GM12878 (cell line): ENCODE results near the gene CC2D1A. TPM values are rescaled to one million over a fixed set of nuclear protein-coding genes. Genes with fewer than 3 reads are reported as not detected.

Experiments
- CUX1 ChIP-seq: IDR thresholded peaks from 2 replicates; pipeline ENCODE4 v1.6.1; 2012; ENCODE audit warnings: improper control_type of control experiment, low read depth, low read length; ENCODE audit not compliant: insufficient replicate concordance
- DPF2 ChIP-seq: fragments of 450-650 bp; IDR thresholded peaks from 2 replicates; pipeline ENCODE4 v1.6.1; 2017; ENCODE audit warnings: mild to moderate bottlenecking
- E2F4 ChIP-seq: IDR thresholded peaks from 2 replicates; pipeline ENCODE4 v1.6.1; 2012; ENCODE audit warnings: low read depth, low read length, improper control_type of control experiment
- E2F8 ChIP-seq: fragments of 450-650 bp; IDR thresholded peaks from 2 replicates; pipeline ENCODE4 v1.6.1; 2018; ENCODE audit warnings: mild to moderate bottlenecking, low read depth, moderate library complexity; ENCODE audit not compliant: partially characterized antibody
- HDGF ChIP-seq: fragments of 450-650 bp; IDR thresholded peaks from 2 replicates; pipeline ENCODE4 v1.6.1; 2016; ENCODE audit warnings: antibody characterized with exemption
- JUND ChIP-seq: IDR thresholded peaks from 2 replicates; pipeline ENCODE4 v1.6.1; 2012; ENCODE audit warnings: low read depth, mild to moderate bottlenecking, low read length, improper control_type of control experiment, moderate library complexity
- NR2F1 ChIP-seq: fragments of 450-650 bp; conservative IDR thresholded peaks from 2 replicates; pipeline ENCODE4 v1.6.1; 2017; ENCODE audit warnings: mild to moderate bottlenecking
- POLR2AphosphoS2 ChIP-seq: IDR thresholded peaks from 2 replicates; pipeline ENCODE4 v1.6.1; 2011; ENCODE audit warnings: low read depth, mild to moderate bottlenecking, low read length, improper control_type of control experiment, moderate library complexity
- RELB ChIP-seq: fragments of 450-650 bp; IDR thresholded peaks from 2 replicates; pipeline ENCODE4 v1.6.1; 2017; ENCODE audit warnings: low read depth, mild to moderate bottlenecking, moderate library complexity
- SMAD5 ChIP-seq: IDR thresholded peaks from 2 replicates; pipeline ENCODE4 v1.6.1; 2016; ENCODE audit warnings: antibody characterized with exemption, low read depth
- TCF3 ChIP-seq: IDR thresholded peaks from 2 replicates; pipeline ENCODE4 v1.6.1; 2012; ENCODE audit warnings: low read depth, mild to moderate bottlenecking, low read length, borderline replicate concordance; ENCODE audit not compliant: insufficient read depth
- ZNF592 ChIP-seq: fragments of 450-650 bp; IDR thresholded peaks from 2 replicates; pipeline ENCODE4 v1.6.1; 2017; ENCODE audit warnings: mild to moderate bottlenecking, moderate library complexity
- polyA plus RNA-seq, 11 experiments: library from polyadenylated mRNA; depleted of rRNA in 4 of 11; unstranded in 6 of 11; stranded (reverse) in 5 of 11; fragments of >200 nt; fragmentation: Nextera tagmentation in 4 of 11; fragmentation: Illumina TruSeq in 1 of 11; extraction: Ambion mirVana in 4 of 11; extraction: Trizol in 1 of 11; gene quantifications; 1 replicate in 1 of 11; 2 replicates in 10 of 11; pipeline versions ENCODE4 v1.2.1 to v1.2.3, GENCODE V29; 2011 to 2016; ENCODE audit warnings: inconsistent platforms in 2 of 11, missing spikeins in 2 of 11, low read depth in 1 of 11
- total RNA-seq, 4 experiments: library from RNA; depleted of rRNA in 3 of 4; stranded (reverse); fragments of >200 nt in 3 of 4; fragmentation: Illumina TruSeq in 1 of 4; extraction: Trizol in 1 of 4; gene quantifications; 2 replicates each; pipeline versions ENCODE4 v1.2.1 to v1.2.3, GENCODE V29; 2013 to 2021

The CC2D1A gene
- total and polyA plus RNA-seq, 10 of the 15 experiments (the other 5 are each of a cell fraction or from before 2014, with no cell fraction given): 0.13 to 36.1 (median 16.1) TPM

- TF ChIP-seq ZNF592 (no peak), HDGF (no peak), DPF2 (peak; percentile 97), TCF3 (peak; percentile 89), SMAD5 (0 out of 2 replicates have a peak, but pooled peaks have one; percentile 47), E2F8 (no peak), RELB (peak; percentile 93), E2F4 (0 out of 2 replicates have a peak, but pooled peaks have one; percentile 17), CUX1 (peak; percentile 92), POLR2AphosphoS2 (0 out of 2 replicates have a peak, but pooled peaks have one; percentile 61), JUND (peak; percentile 92), NR2F1 (peak; percentile 93)
These were observed 44.1 kb upstream of the CC2D1A start (continued) for GRCh38 chr19:13861714-13862531.
